ENCODE measurements around the gene LCOR. TPM values are rescaled to one million over a fixed set of nuclear protein-coding genes. Genes with fewer than 3 reads are reported as not detected.
A peak's percentile ranks its signal among the peaks of the same experiment; 100 is the strongest.

Gene LCOR
- total RNA-seq, 1 experiment from 2014 or later, result 10.5 TPM

DNA sequence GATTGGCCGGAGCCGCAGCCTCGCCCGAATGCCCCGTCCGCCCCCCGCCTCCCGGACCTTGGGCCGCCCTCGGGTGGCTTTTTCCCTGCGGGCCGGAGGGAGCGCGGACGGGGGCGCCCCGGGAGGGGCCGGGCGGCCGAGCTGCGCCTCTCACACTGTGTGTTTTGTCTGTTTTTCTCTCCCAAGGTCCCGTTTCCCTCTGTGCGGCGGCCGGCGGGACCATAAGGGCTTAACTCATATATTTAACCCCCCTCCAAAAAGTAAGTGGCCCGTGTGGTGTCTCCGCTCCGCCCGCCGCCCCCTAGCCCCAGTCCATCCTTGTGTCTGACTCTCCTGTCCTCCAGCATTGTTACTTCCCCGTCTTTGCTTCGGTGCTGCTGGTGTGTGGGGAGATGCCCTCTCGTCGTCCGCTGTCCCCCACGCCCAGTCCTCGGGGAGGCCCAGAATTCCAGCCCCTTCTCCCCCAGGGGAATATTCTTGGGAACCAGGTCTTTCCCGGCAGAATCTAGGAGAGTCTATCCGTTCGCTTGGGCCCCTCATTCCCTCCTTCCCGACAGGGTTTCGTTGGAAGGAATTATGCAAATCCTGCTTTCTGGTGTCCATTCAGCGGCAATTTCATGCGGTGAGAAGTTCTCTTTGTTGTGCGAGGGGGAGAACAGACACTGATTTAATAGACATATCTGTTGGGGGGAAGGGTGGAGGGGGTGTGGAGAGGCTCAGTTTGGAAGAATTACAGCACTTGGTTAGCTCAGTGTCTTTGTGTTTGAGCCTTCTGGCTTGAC, 1.3 kb downstream of the LCOR start:
- intact Hi-C loops (cut with micrococcal nuclease), result loop anchor here (5.0 kb wide), 2 partner anchors 111 to 194 kb away; partner anchors contain the start of gene PIK3AP1
- Histone ChIP-seq H3K27me3 (ENCODE audit: low read length) (no peaks in the 10 kb centered on the region), H3K9me2 (replicated peaks; ENCODE audit: low read length) (no peaks in the 10 kb centered on the region), H3K9me3 (ENCODE audit: low read length) (no peaks in the 10 kb centered on the region), H2AFZ (ENCODE audit: low read length) (peak overlapping the region; percentile 44), H3K79me2 (ENCODE audit: low read length) (peaks cover 57% of the 10 kb centered on the region), H3K4me3 (ENCODE audit: low read length) (peak overlapping the region; percentile 95), H3K4me1 (ENCODE audit: insufficient read depth, low read length) (peaks cover 27% of the 10 kb centered on the region), H3K9ac (ENCODE audit: low read length) (peak overlapping the region; percentile 55), H4K20me1 (ENCODE audit: low read length) (peaks cover 25% of the 10 kb centered on the region), H3K36me3 (ENCODE audit: low read depth, low read length) (no peaks in the 10 kb centered on the region), H3K27ac (ENCODE audit: low read length) (peak overlapping the region; percentile 54), H3F3A (ENCODE audit: low read length, unreplicated experiment) (no peaks in the 10 kb centered on the region), H3K4me2 (ENCODE audit: low read length) (peak overlapping the region; percentile 95)
- ChIA-PET CTCF (interaction anchor here (0.6 kb wide), 1 partner anchor 216 kb away, joined by 3 read pairs; no protein-coding TSS in a partner anchor), POLR2A (ENCODE audit: unreplicated experiment) (no interaction called here)
- ATAC-seq, result peak; percentile 4; the same call in 1 of the 2 replicates
- DNase-seq, result no peak
- BruUV-seq (replicated peaks), result no TSS peak
- TF ChIP-seq CTCF (conservative IDR thresholded peaks at IDR 0.05; ENCODE audit: low read depth, low read length) (no peak), EZH2 (IDR thresholded peaks at IDR 0.05; ENCODE audit: low read length, unreplicated experiment) (no peak), EZH2phosphoT487 (IDR thresholded peaks at IDR 0.05; ENCODE audit: borderline replicate concordance, low read length) (no peak)

GRCh38 chr10:96834120-96834519, 2.0 kb downstream of the LCOR start:
- H3K4me1 ChIP-seq (ENCODE audit: insufficient read depth, low read length), result peaks cover 27% of the 10 kb centered on the region
- POLR2A ChIA-PET (ENCODE audit: unreplicated experiment), result no interaction called here
- CTCF ChIA-PET, result no interaction called here
- TSS peak; percentile 48 for BruUV-seq (replicated peaks)
- H3K4me3 ChIP-seq (ENCODE audit: low read length), result peak overlapping the region; percentile 95
- H3K9me3 ChIP-seq (ENCODE audit: low read length), result no peaks in the 10 kb centered on the region
- peaks cover 64% of the 10 kb centered on the region for H3K79me2 ChIP-seq (ENCODE audit: low read length)
- H3K9me2 ChIP-seq (replicated peaks; ENCODE audit: low read length), result no peaks in the 10 kb centered on the region
- H3K27me3 ChIP-seq (ENCODE audit: low read length), result no peaks in the 10 kb centered on the region
- H3K9ac ChIP-seq (ENCODE audit: low read length), result peak overlapping the region; percentile 55
- DNase-seq, result peak; percentile 70
- peaks cover 29% of the 10 kb centered on the region for H4K20me1 ChIP-seq (ENCODE audit: low read length)
- no peaks in the 10 kb centered on the region for H3K36me3 ChIP-seq (ENCODE audit: low read depth, low read length)
- H3F3A ChIP-seq (ENCODE audit: low read length, unreplicated experiment), result no peaks in the 10 kb centered on the region
- intact Hi-C loops (cut with micrococcal nuclease), result loop anchor here (5.0 kb wide), 2 partner anchors 112 to 193 kb away; partner anchors contain the start of gene PIK3AP1
- ATAC-seq, result peak; percentile 23
- H3K27ac ChIP-seq (ENCODE audit: low read length), result peak overlapping the region; percentile 54
- peak overlapping the region; percentile 95 for H3K4me2 ChIP-seq (ENCODE audit: low read length)
- no peak for TF ChIP-seq EZH2phosphoT487 (IDR thresholded peaks at IDR 0.05; ENCODE audit: borderline replicate concordance, low read length)
- TF ChIP-seq CTCF (conservative IDR thresholded peaks at IDR 0.05; ENCODE audit: low read depth, low read length), result no peak
- H2AFZ ChIP-seq (ENCODE audit: low read length), result peak overlapping the region; percentile 44; the same call in 1 of the 2 replicates

DNA sequence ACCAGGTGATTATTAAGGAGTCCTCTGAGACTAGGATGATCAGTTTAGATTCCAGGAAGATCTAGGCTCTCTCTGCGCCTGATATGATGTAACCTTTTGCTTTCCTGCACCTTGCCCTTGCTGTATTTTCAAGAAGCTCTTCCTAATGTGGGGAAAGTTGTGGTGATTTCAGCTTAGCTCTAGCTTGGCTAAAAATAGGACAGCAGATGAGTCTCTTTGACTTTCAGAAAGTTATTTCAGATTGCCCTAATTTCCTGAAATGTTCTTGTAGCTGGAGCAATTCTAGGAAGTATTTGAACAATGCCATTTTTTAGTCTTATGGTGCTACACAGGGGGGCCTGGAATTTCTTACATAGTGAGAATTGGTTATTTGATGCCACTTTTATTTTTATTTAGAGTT, 3.8 kb downstream of the LCOR start:
- intact Hi-C loops (cut with micrococcal nuclease), result no loop called here
- CTCF ChIA-PET, result no interaction called here
- no peak overlapping the region for H3K27ac ChIP-seq (ENCODE audit: low read length)

More for the DNA sequence above, 3.8 kb downstream of the LCOR start:
- no TSS peak for BruUV-seq (replicated peaks)
- Histone ChIP-seq H4K20me1 (ENCODE audit: low read length) (peaks cover 31% of the 10 kb centered on the region), H3K4me2 (ENCODE audit: low read length) (no peak overlapping the region), H3K27me3 (ENCODE audit: low read length) (no peaks in the 10 kb centered on the region), H2AFZ (ENCODE audit: low read length) (no peak overlapping the region), H3K9me2 (replicated peaks; ENCODE audit: low read length) (no peaks in the 10 kb centered on the region), H3K79me2 (ENCODE audit: low read length) (peaks cover 81% of the 10 kb centered on the region), H3K4me3 (ENCODE audit: low read length) (no peak overlapping the region), H3K36me3 (ENCODE audit: low read depth, low read length) (no peaks in the 10 kb centered on the region), H3F3A (ENCODE audit: low read length, unreplicated experiment) (no peaks in the 10 kb centered on the region), H3K9ac (ENCODE audit: low read length) (no peak overlapping the region), H3K4me1 (ENCODE audit: insufficient read depth, low read length) (peaks cover 38% of the 10 kb centered on the region), H3K9me3 (ENCODE audit: low read length) (no peaks in the 10 kb centered on the region)
- POLR2A ChIA-PET (ENCODE audit: unreplicated experiment), result no interaction called here
- TF ChIP-seq EZH2phosphoT487 (IDR thresholded peaks at IDR 0.05; ENCODE audit: borderline replicate concordance, low read length), result no peak
- TF ChIP-seq EZH2 (IDR thresholded peaks at IDR 0.05; ENCODE audit: low read length, unreplicated experiment), result no peak
- TF ChIP-seq CTCF (conservative IDR thresholded peaks at IDR 0.05; ENCODE audit: low read depth, low read length), result no peak
- no peak for DNase-seq
- no peak for ATAC-seq

Measured in PC-3 (cell line).